ENCODE measurements around the gene PLCL1.

DNA sequence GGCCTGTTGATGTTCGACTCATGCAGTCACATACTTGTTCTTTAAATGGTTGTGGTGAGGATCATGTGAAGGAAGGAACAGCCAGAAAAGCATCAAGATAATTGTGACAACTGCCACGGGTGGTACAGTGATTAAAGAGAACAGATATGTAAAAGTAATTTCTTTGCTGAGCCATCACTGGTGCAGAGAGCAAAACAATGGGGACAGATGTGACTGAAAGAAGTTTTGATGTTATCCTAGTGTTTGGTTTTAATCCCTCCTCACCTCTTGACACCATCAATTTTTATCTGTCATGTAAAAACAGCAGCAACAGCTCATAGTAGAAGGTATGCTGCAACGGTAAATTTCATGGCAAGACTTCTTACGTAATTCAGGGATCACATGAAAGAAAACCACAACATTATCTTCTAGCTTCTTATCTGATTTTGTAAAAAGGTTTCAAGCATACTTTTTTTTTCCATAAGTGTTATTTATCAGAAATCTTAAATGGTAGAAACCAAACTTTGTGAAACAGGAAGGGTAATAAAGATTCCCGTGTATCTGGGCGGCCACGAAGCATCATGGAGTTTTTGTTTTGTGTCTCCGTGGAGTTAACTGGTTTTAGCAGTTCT is 65.2 kb downstream of the PLCL1 start:
- TF ChIP-seq CTCF (IDR thresholded peaks at IDR 0.05) (no peak), RXRA (IDR thresholded peaks at IDR 0.05; ENCODE audit: borderline replicate concordance, low read depth) (no peak), GABPA (IDR thresholded peaks at IDR 0.05; ENCODE audit: low read depth) (no peak), NRF1 (IDR thresholded peaks at IDR 0.05; ENCODE audit: low read depth, low read length) (no peak), TCF12 (IDR thresholded peaks at IDR 0.05) (peak; percentile 77), POLR2AphosphoS5 (IDR thresholded peaks at IDR 0.05; ENCODE audit: low read depth, low read length) (no peak), REST (IDR thresholded peaks at IDR 0.05; ENCODE audit: low read depth, low read length) (no peak), EZH2phosphoT487 (IDR thresholded peaks at IDR 0.05; ENCODE audit: borderline replicate concordance, low read depth) (no peak), TEAD4 (IDR thresholded peaks at IDR 0.05; ENCODE audit: borderline replicate concordance, insufficient read depth) (peak; percentile 62; the same call in 1 of the 2 replicates), RFX5 (IDR thresholded peaks at IDR 0.05; ENCODE audit: low read length) (no peak)
- TF ChIP-seq, protein P1, sequence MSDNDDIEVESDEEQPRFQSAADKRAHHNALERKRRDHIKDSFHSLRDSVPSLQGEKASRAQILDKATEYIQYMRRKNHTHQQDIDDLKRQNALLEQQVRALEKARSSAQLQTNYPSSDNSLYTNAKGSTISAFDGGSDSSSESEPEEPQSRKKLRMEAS (IDR thresholded peaks at IDR 0.05; ENCODE audit: low read depth), result no peak

Data from SK-N-SH (cell line).